RWPE2 (cell line): Measurements from ENCODE around the gene SLC49A4.

Source experiments
- ATAC-seq: fragments of 200-7000 bp; cut with Tn5 transposase; 3 replicates; pipeline ENCODE4 v1.9.1; 2021; ENCODE audit warnings: low read depth
- DNase-seq: peaks from one replicate; pipeline ENCODE4 v3.0.0-alpha.2; 2020; ENCODE audit warnings: low spot score
- H3K27ac ChIP-seq: fragments of 450-650 bp; 2 replicates; pipeline ENCODE4 v1.5.1; 2017; ENCODE audit warnings: mild to moderate bottlenecking; ENCODE audit not compliant: poor library complexity, severe bottlenecking
- H3K27me3 ChIP-seq: fragments of 250-450 bp; sonication (Bioruptor Pico); 2 replicates; pipeline ENCODE4 v1.5.1; 2021; ENCODE audit warnings: mild to moderate bottlenecking, moderate library complexity; ENCODE audit not compliant: insufficient read depth, poor library complexity, severe bottlenecking
- H3K36me3 ChIP-seq: fragments of 250-450 bp; sonication (Bioruptor Pico); 2 replicates; pipeline ENCODE4 v1.5.1; 2020; ENCODE audit warnings: low read depth, mild to moderate bottlenecking, moderate library complexity
- H3K4me1 ChIP-seq: fragments of 250-450 bp; sonication (Bioruptor Pico); 2 replicates; pipeline ENCODE4 v1.5.1; 2021; ENCODE audit warnings: mild to moderate bottlenecking, moderate library complexity; ENCODE audit not compliant: insufficient read depth, poor library complexity, severe bottlenecking
- H3K4me3 ChIP-seq: fragments of 250-450 bp; sonication (Bioruptor Pico); 2 replicates; pipeline ENCODE4 v1.5.1; 2021; ENCODE audit warnings: mild to moderate bottlenecking, moderate library complexity; ENCODE audit not compliant: severe bottlenecking
- H3K9me3 ChIP-seq: fragments of 250-450 bp; sonication (Bioruptor Pico); 2 replicates; pipeline ENCODE4 v1.5.1; 2021; ENCODE audit warnings: mild to moderate bottlenecking, moderate library complexity; ENCODE audit not compliant: severe bottlenecking
- CTCF ChIP-seq: fragments of 450-650 bp; IDR thresholded peaks from one replicate; pipeline ENCODE4 v1.5.1; 2017; ENCODE audit warnings: mild to moderate bottlenecking, moderate library complexity; ENCODE audit not compliant: poor library complexity, severe bottlenecking

Gene SLC49A4

DNA sequence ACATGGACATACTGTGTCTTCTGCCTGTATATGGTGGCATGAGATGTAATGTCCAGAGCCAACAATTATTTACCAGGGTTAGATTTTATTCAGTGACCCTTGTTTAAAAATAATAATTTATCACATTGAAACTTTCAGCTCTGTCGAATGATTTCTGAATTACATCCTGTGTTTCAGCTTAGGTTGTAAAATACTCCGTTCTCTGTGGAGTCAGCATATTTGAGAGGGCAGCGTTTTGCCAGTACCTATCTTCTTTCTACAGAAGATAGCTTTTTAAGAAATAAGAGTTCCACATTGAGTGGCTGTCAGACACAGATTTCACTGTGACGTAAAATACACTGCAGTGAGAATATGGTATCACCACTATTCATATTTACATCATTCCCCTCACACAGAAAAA, 85.3 kb downstream of the SLC49A4 start:
- no peak overlapping the region for H3K4me3 ChIP-seq
- DNase-seq = no peak
- no peaks in the 10 kb centered on the region for H3K27me3 ChIP-seq
- H3K9me3 ChIP-seq = no peaks in the 10 kb centered on the region
- H3K27ac ChIP-seq = no peak overlapping the region
- peaks cover 3% of the 10 kb centered on the region; the same call in 1 of the 2 replicates for H3K36me3 ChIP-seq
- TF ChIP-seq CTCF = no peak
- no peaks in the 10 kb centered on the region for H3K4me1 ChIP-seq
- no peak for ATAC-seq

GRCh38 chr3:122880624-122881023, 85.8 kb downstream of the SLC49A4 start:
- DNase-seq (no peak), ATAC-seq (no peak)
- no peak for TF ChIP-seq CTCF
- no peak overlapping the region for H3K4me3 ChIP-seq
- no peaks in the 10 kb centered on the region for H3K9me3 ChIP-seq
- no peak overlapping the region for H3K27ac ChIP-seq
- H3K4me1 ChIP-seq = no peaks in the 10 kb centered on the region
- no peaks in the 10 kb centered on the region for H3K27me3 ChIP-seq
- H3K36me3 ChIP-seq = peaks cover 3% of the 10 kb centered on the region; the same call in 1 of the 2 replicates

- Histone ChIP-seq H3K27me3 (no peaks in the 10 kb centered on the region), H3K4me3 (no peak overlapping the region), H3K27ac (no peak overlapping the region), H3K9me3 (no peaks in the 10 kb centered on the region), H3K4me1 (no peaks in the 10 kb centered on the region), H3K36me3 (peaks cover 3% of the 10 kb centered on the region; the same call in 1 of the 2 replicates)
- no peak for ATAC-seq
- DNase-seq = no peak
- no peak for TF ChIP-seq CTCF
Measured at GRCh38 chr3:122882361-122882947, 87.6 kb downstream of the SLC49A4 start.

- Histone ChIP-seq H3K4me3 (no peak overlapping the region), H3K4me1 (peaks cover 14% of the 10 kb centered on the region), H3K27ac (no peak overlapping the region), H3K9me3 (no peaks in the 10 kb centered on the region), H3K36me3 (peaks cover 3% of the 10 kb centered on the region; the same call in 1 of the 2 replicates), H3K27me3 (no peaks in the 10 kb centered on the region)
- ATAC-seq (no peak), DNase-seq (no peak)
- no peak for TF ChIP-seq CTCF
Measured at GRCh38 chr3:122886251-122886650, 91.4 kb downstream of the SLC49A4 start.

DNA sequence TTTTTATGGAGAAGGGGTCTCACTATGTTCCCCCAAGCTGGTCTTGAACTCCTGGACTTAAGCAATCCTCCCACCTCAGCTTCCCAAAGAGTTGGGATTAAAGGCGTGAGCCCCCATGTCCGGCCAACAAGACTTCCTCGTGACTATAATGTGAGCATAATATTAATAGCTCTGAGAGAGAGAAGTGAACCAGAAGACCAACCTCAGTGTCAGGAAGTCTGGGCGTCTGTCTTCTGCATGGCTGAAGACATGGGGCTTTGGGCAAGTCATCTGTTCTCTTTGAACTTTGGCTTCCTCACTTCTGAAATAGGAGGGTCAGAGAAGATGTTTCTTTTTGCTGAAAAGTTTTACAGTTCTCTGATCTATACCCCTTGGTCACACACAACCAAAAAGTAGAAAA, 92.1 kb downstream of the SLC49A4 start:
- no peak for ATAC-seq
- no peak for TF ChIP-seq CTCF
- no peak overlapping the region for H3K27ac ChIP-seq

More for the DNA sequence above, 92.1 kb downstream of the SLC49A4 start:
- no peaks in the 10 kb centered on the region for H3K27me3 ChIP-seq
- H3K4me1 ChIP-seq = peaks cover 14% of the 10 kb centered on the region
- no peak overlapping the region for H3K4me3 ChIP-seq
- no peak for DNase-seq
- no peaks in the 10 kb centered on the region for H3K9me3 ChIP-seq
- peaks cover 3% of the 10 kb centered on the region; the same call in 1 of the 2 replicates for H3K36me3 ChIP-seq
